BLaER1 (cell line): Measurements from ENCODE around the gene TYRO3.

Source experiments
- H3K27ac ChIP-seq: shearing (Covaris generic); formaldehyde crosslinking; 2 replicates; pipeline ENCODE4 v1.8.1; 2022
- H3K27me3 ChIP-seq: shearing (Covaris generic); formaldehyde crosslinking; 2 replicates; pipeline ENCODE4 v1.8.1; 2022
- H3K36me3 ChIP-seq: shearing (Covaris generic); formaldehyde crosslinking; 2 replicates; pipeline ENCODE4 v1.8.1; 2022
- H3K4me1 ChIP-seq: shearing (Covaris generic); formaldehyde crosslinking; 2 replicates; pipeline ENCODE4 v1.8.1; 2022
- H3K4me2 ChIP-seq: shearing (Covaris generic); formaldehyde crosslinking; 2 replicates; pipeline ENCODE4 v1.8.1; 2022
- H3K4me3 ChIP-seq: shearing (Covaris generic); formaldehyde crosslinking; 2 replicates; pipeline ENCODE4 v1.8.1; 2022
- H3K9ac ChIP-seq: shearing (Covaris generic); formaldehyde crosslinking; 2 replicates; pipeline ENCODE4 v1.8.1; 2022
- H3K9me3 ChIP-seq: shearing (Covaris generic); formaldehyde crosslinking; 2 replicates; pipeline ENCODE4 v1.8.1; 2022
- H4K20me1 ChIP-seq: shearing (Covaris generic); formaldehyde crosslinking; 2 replicates; pipeline ENCODE4 v1.8.1; 2022
- Cebpa-rat ChIP-seq: shearing (Covaris generic); IDR thresholded peaks from 2 replicates; pipeline ENCODE4 v1.8.1; 2022

Gene TYRO3

GRCh38 chr15:41550066-41550775, 8.8 kb upstream of the TYRO3 start:
- Histone ChIP-seq H3K36me3 (no peaks in the 10 kb centered on the region), H3K9me3 (no peaks in the 10 kb centered on the region), H3K4me2 (no peak overlapping the region), H3K27ac (no peak overlapping the region), H3K4me1 (no peaks in the 10 kb centered on the region), H3K4me3 (no peak overlapping the region), H4K20me1 (no peaks in the 10 kb centered on the region), H3K27me3 (no peaks in the 10 kb centered on the region), H3K9ac (no peak overlapping the region)
- TF ChIP-seq Cebpa-rat = 0 out of 2 replicates have a peak, but pooled peaks have one; percentile 28

GRCh38 chr15:41553731-41554130, 5.3 kb upstream of the TYRO3 start:
- no peaks in the 10 kb centered on the region for H3K9me3 ChIP-seq
- H3K4me1 ChIP-seq = peaks cover 27% of the 10 kb centered on the region
- H4K20me1 ChIP-seq = no peaks in the 10 kb centered on the region
- no peaks in the 10 kb centered on the region for H3K36me3 ChIP-seq
- no peak overlapping the region for H3K27ac ChIP-seq
- H3K27me3 ChIP-seq = no peaks in the 10 kb centered on the region
- H3K4me3 ChIP-seq = no peak overlapping the region
- no peak overlapping the region for H3K4me2 ChIP-seq
- no peak overlapping the region for H3K9ac ChIP-seq
- TF ChIP-seq Cebpa-rat = no peak

DNA sequence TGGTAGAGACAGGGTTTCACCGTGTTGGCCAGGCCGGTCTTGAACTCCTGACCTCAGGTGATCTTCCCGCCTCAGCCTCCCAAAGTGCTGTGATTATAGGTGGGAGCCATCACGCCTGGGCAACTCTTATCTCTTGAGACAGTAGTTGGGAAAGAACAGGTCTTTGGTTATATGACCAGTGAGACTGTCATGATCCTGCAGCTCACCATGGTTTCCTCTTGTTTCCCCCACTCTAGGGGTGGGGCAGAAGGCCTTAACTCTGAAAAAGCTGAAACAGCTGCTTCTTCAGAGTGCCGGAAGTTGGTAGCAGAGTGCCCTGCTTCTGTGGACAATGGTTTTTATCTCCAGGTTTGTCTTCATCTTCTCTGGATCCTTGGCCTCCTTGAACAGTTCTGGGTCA, 4.7 kb upstream of the TYRO3 start:
- Histone ChIP-seq H3K9me3 (no peaks in the 10 kb centered on the region), H3K27me3 (peaks cover 1% of the 10 kb centered on the region; the same call in 1 of the 2 replicates), H4K20me1 (no peaks in the 10 kb centered on the region), H3K4me1 (peaks cover 28% of the 10 kb centered on the region), H3K36me3 (no peaks in the 10 kb centered on the region), H3K27ac (no peak overlapping the region), H3K9ac (no peak overlapping the region), H3K4me3 (no peak overlapping the region), H3K4me2 (0 out of 2 replicates have a peak overlapping the region, but pooled peaks have one; percentile 6)
- no peak for TF ChIP-seq Cebpa-rat

DNA sequence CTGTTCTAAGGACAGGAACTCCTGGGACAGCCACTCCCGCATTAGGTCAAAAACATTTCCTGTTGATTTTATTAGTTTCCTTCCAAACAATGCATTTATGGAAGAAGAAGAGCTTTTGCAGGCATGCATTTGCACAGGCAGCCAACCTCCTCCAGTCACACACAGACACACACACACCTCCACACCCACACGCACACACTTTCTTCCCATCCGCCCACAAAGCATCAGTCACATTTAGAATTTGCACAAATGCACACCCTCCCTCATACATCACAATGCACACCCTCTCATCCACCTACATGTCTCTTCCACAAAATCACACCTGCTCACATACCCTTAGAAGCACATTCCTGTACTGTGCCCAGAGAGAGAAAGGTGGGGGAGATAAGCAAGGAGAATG, 4.1 kb upstream of the TYRO3 start:
- H3K4me2 ChIP-seq = 0 out of 2 replicates have a peak overlapping the region, but pooled peaks have one; percentile 6
- no peak overlapping the region for H3K4me3 ChIP-seq
- peaks cover 33% of the 10 kb centered on the region for H3K4me1 ChIP-seq
- H3K9ac ChIP-seq = no peak overlapping the region
- H3K27me3 ChIP-seq = peaks cover 7% of the 10 kb centered on the region
- no peaks in the 10 kb centered on the region for H4K20me1 ChIP-seq
- no peak for TF ChIP-seq Cebpa-rat
- no peaks in the 10 kb centered on the region for H3K36me3 ChIP-seq
- H3K9me3 ChIP-seq = no peaks in the 10 kb centered on the region
- H3K27ac ChIP-seq = no peak overlapping the region

GRCh38 chr15:41556677-41557076, 2.3 kb upstream of the TYRO3 start:
- Histone ChIP-seq H3K9ac (no peak overlapping the region), H3K27ac (no peak overlapping the region), H3K9me3 (no peaks in the 10 kb centered on the region), H3K4me2 (peak overlapping the region; percentile 99), H4K20me1 (peaks cover 11% of the 10 kb centered on the region; the same call in 1 of the 2 replicates), H3K36me3 (no peaks in the 10 kb centered on the region), H3K27me3 (peaks cover 15% of the 10 kb centered on the region), H3K4me3 (no peak overlapping the region), H3K4me1 (peaks cover 51% of the 10 kb centered on the region)
- TF ChIP-seq Cebpa-rat = no peak

- no peak overlapping the region for H3K27ac ChIP-seq
- H4K20me1 ChIP-seq = peaks cover 11% of the 10 kb centered on the region; the same call in 1 of the 2 replicates
- H3K36me3 ChIP-seq = no peaks in the 10 kb centered on the region
- H3K9ac ChIP-seq = no peak overlapping the region
- H3K27me3 ChIP-seq = peaks cover 15% of the 10 kb centered on the region
- H3K4me2 ChIP-seq = peak overlapping the region; percentile 99
- peaks cover 58% of the 10 kb centered on the region for H3K4me1 ChIP-seq
- no peak for TF ChIP-seq Cebpa-rat
- H3K4me3 ChIP-seq = peak overlapping the region; percentile 71
- H3K9me3 ChIP-seq = no peaks in the 10 kb centered on the region
Observed at GRCh38 chr15:41557673-41558399, 1.2 kb upstream of the TYRO3 start.

DNA sequence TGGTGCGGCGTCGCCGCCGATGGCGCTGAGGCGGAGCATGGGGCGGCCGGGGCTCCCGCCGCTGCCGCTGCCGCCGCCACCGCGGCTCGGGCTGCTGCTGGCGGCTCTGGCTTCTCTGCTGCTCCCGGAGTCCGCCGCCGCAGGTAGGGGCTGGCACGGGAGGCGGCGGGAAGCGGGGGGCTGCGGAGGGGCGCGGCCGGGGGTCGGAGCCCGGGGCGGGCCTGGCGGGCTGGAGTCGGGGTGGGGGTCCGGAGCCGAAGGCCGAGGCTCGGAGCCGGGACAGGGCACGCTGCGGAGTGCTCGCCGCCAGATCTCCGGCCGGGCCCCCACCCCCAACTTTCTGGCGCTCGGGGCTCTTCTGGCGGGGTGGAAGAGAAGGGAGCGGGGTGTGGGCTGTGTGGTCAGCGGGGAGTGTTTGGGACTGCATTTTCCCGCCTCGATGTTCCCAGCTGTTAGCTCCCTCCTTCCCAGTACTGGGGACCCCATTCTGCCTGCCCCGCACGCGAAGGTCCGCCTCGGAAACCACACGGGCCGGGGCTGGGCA, 299 bp downstream of the TYRO3 start:
- no peak for TF ChIP-seq Cebpa-rat
- Histone ChIP-seq H3K4me3 (peak overlapping the region; percentile 71), H3K9ac (peak overlapping the region; percentile 76), H3K4me2 (peak overlapping the region; percentile 99), H3K27ac (0 out of 2 replicates have a peak overlapping the region, but pooled peaks have one; percentile 4), H4K20me1 (peaks cover 11% of the 10 kb centered on the region; the same call in 1 of the 2 replicates), H3K4me1 (peaks cover 64% of the 10 kb centered on the region), H3K27me3 (peaks cover 15% of the 10 kb centered on the region), H3K36me3 (no peaks in the 10 kb centered on the region), H3K9me3 (no peaks in the 10 kb centered on the region)

DNA sequence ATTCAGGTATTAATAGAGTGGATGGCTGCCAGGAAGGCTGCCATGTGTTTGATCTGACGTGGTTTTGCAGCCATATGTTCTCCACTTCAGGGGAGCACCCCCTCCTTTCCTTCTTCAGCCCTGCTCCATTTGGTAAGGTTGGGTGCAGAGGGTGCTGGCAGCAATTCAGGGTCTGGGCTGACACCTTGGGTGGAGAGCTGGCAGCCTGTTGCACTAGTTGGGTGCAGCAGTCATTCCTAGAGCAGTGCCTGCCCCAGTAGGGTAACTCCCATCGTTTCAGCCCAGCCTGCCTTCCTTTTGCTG, 1.5 kb downstream of the TYRO3 start:
- no peak overlapping the region for H3K4me3 ChIP-seq
- TF ChIP-seq Cebpa-rat = no peak
- peaks cover 72% of the 10 kb centered on the region for H3K4me1 ChIP-seq
- H3K27me3 ChIP-seq = peaks cover 15% of the 10 kb centered on the region
- no peak overlapping the region for H3K9ac ChIP-seq
- H4K20me1 ChIP-seq = peaks cover 11% of the 10 kb centered on the region; the same call in 1 of the 2 replicates
- H3K9me3 ChIP-seq = no peaks in the 10 kb centered on the region
- H3K27ac ChIP-seq = no peak overlapping the region
- H3K4me2 ChIP-seq = peak overlapping the region; percentile 99; the same call in 1 of the 2 replicates
- no peaks in the 10 kb centered on the region for H3K36me3 ChIP-seq

DNA sequence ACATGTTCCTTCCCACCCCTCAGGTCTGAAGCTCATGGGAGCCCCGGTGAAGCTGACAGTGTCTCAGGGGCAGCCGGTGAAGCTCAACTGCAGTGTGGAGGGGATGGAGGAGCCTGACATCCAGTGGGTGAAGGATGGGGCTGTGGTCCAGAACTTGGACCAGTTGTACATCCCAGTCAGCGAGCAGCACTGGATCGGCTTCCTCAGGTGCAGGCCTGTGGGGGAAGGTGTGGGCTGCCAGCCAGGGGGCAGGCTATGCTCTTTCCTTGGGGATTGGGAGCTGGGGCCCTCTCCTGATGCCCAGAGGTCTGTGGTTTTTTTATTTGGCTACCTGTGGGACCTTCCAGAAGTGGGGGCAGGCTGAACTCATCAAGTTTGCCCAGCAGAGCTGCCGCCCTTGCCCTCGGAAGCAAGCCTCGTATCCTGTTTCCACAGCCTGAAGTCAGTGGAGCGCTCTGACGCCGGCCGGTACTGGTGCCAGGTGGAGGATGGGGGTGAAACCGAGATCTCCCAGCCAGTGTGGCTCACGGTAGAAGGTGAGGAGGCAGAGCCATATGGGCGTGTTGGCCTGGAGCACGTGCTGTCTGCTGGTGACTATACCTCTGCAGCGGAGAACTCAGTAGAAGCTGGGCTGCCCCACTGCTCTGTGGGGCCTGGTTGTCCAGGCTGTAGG, 2.2 kb downstream of the TYRO3 start:
- peaks cover 11% of the 10 kb centered on the region; the same call in 1 of the 2 replicates for H4K20me1 ChIP-seq
- H3K27ac ChIP-seq = no peak overlapping the region
- no peaks in the 10 kb centered on the region for H3K9me3 ChIP-seq
- H3K27me3 ChIP-seq = peaks cover 15% of the 10 kb centered on the region
- H3K4me3 ChIP-seq = no peak overlapping the region
- no peak for TF ChIP-seq Cebpa-rat
- H3K4me2 ChIP-seq = peak overlapping the region; percentile 99
- H3K36me3 ChIP-seq = no peaks in the 10 kb centered on the region
- H3K9ac ChIP-seq = no peak overlapping the region
- H3K4me1 ChIP-seq = peaks cover 68% of the 10 kb centered on the region
